PC-3 (cell line): Measurements from ENCODE around the gene DNAJA3. TPM values are rescaled to one million over a fixed set of nuclear protein-coding genes. Genes with fewer than 3 reads are reported as not detected.

Experiments used
- ATAC-seq: fragments of 200-7000 bp; cut with Tn5 transposase; 2 replicates; pipeline ENCODE4 v1.9.1; 2020; ENCODE audit warnings: mild to moderate bottlenecking, moderate library complexity
- BruUV-seq: library from RNA; stranded (reverse); fragments of 400-500 nt; replicated peaks from 2 replicates; lab custom pipeline; 2021; lab: Mats Ljungman, UMichigan
- CTCF ChIA-PET: fragments of 300-600 bp; sonication (Branson Sonifier 250); formaldehyde crosslinking; loops from one replicate; lab custom pipeline; 2022; ENCODE audit warnings: antibody characterized with exemption; lab: Charles Lee
- POLR2A ChIA-PET: fragments of 300-600 bp; sonication (Branson Sonifier 250); formaldehyde crosslinking; loops from one replicate; lab custom pipeline; 2022; ENCODE audit warnings: antibody characterized with exemption; ENCODE audit not compliant: unreplicated experiment; lab: Charles Lee
- DNase-seq: peaks from one replicate; pipeline ENCODE4 v3.0.0-alpha.2; 2015
- H2AFZ ChIP-seq: fragments of 300-600 bp; sonication (generic); 2 replicates; pipeline ENCODE4 v1.6.0; 2016; ENCODE audit warnings: antibody characterized with exemption, low read length
- H3F3A ChIP-seq: fragments of 300-600 bp; sonication (generic); one replicate; pipeline ENCODE4 v1.6.0; 2017; ENCODE audit warnings: antibody characterized with exemption, low read length, control low read depth, mild to moderate bottlenecking; ENCODE audit not compliant: unreplicated experiment
- H3K27ac ChIP-seq: fragments of 300-600 bp; sonication (generic); 2 replicates; pipeline ENCODE4 v1.5.1; 2016; ENCODE audit warnings: mild to moderate bottlenecking, low read length
- H3K27me3 ChIP-seq: fragments of 300-600 bp; sonication (generic); 2 replicates; pipeline ENCODE4 v1.6.1; 2016; ENCODE audit warnings: low read length, mixed read lengths
- H3K36me3 ChIP-seq: fragments of 300-600 bp; sonication (generic); 2 replicates; pipeline ENCODE4 v1.6.1; 2016; ENCODE audit warnings: low read depth, mixed run types, low read length, mixed read lengths
- H3K4me1 ChIP-seq: fragments of 300-600 bp; sonication (generic); 2 replicates; pipeline ENCODE4 v1.5.1; 2016; ENCODE audit warnings: low read length; ENCODE audit not compliant: insufficient read depth
- H3K4me2 ChIP-seq: fragments of 300-600 bp; sonication (generic); 2 replicates; pipeline ENCODE4 v1.6.0; 2016; ENCODE audit warnings: low read length
- H3K4me3 ChIP-seq: fragments of 300-600 bp; sonication (generic); 2 replicates; pipeline ENCODE4 v1.5.1; 2016; ENCODE audit warnings: mild to moderate bottlenecking, low read length, mixed read lengths
- H3K79me2 ChIP-seq: fragments of 300-600 bp; sonication (generic); 2 replicates; pipeline ENCODE4 v1.6.1; 2017; ENCODE audit warnings: low read length, mixed read lengths
- H3K9ac ChIP-seq: fragments of 300-600 bp; sonication (generic); 2 replicates; pipeline ENCODE4 v1.6.0; 2016; ENCODE audit warnings: mild to moderate bottlenecking, low read length
- H3K9me2 ChIP-seq: fragments of 300-600 bp; sonication (generic); replicated peaks from 2 replicates; pipeline ENCODE4 v1.6.1; 2016; ENCODE audit warnings: mixed run types, low read length, mixed read lengths
- H3K9me3 ChIP-seq: fragments of 300-600 bp; sonication (generic); 2 replicates; pipeline ENCODE4 v1.6.1; 2016; ENCODE audit warnings: low read length, mixed read lengths
- H4K20me1 ChIP-seq: fragments of 300-600 bp; sonication (generic); 2 replicates; pipeline ENCODE4 v1.6.1; 2016; ENCODE audit warnings: low read length, mixed read lengths
- CTCF ChIP-seq: fragments of 300-600 bp; sonication (generic); conservative IDR thresholded peaks from 2 replicates; pipeline ENCODE4 v1.5.1; 2017; ENCODE audit warnings: antibody characterized with exemption, low read depth, mild to moderate bottlenecking, low read length
- EZH2 ChIP-seq: fragments of 300-600 bp; sonication (generic); IDR thresholded peaks from one replicate; pipeline ENCODE4 v1.6.1; 2017; ENCODE audit warnings: antibody characterized with exemption, mild to moderate bottlenecking, low read length; ENCODE audit not compliant: unreplicated experiment
- EZH2phosphoT487 ChIP-seq: fragments of 300-600 bp; sonication (generic); IDR thresholded peaks from 2 replicates; pipeline ENCODE4 v1.6.1; 2018; ENCODE audit warnings: mild to moderate bottlenecking, antibody characterized with exemption, low read length, borderline replicate concordance
- intact Hi-C: fragments of 100-400 bp; cut with micrococcal nuclease; formaldehyde crosslinking; loops from 2 replicates; pipeline ENCODE4 v1.9.0; 2023
- total RNA-seq: library from RNA; depleted of rRNA; stranded (reverse); fragments of >200 nt; gene quantifications from 2 replicates; pipeline ENCODE4 v1.2.3, GENCODE V29; 2014

The DNAJA3 gene
- total RNA-seq, 1 experiment from 2014 or later, result 123 TPM

GRCh38 chr16:4378161-4378666 is 47.5 kb upstream of the DNAJA3 start:
- Histone ChIP-seq H3K27me3 (no peaks in the 10 kb centered on the region), H4K20me1 (peaks cover 4% of the 10 kb centered on the region; the same call in 1 of the 2 replicates), H3K4me2 (no peak overlapping the region), H3F3A (no peaks in the 10 kb centered on the region), H3K79me2 (peaks cover 10% of the 10 kb centered on the region), H3K27ac (no peak overlapping the region), H2AFZ (no peak overlapping the region), H3K4me3 (no peak overlapping the region), H3K9ac (no peak overlapping the region), H3K9me2 (no peaks in the 10 kb centered on the region), H3K9me3 (no peaks in the 10 kb centered on the region), H3K4me1 (peaks cover 36% of the 10 kb centered on the region), H3K36me3 (no peaks in the 10 kb centered on the region)
- ATAC-seq, result no peak
- ChIA-PET CTCF (interaction anchor here (1.0 kb wide), 1 partner anchor 24 kb away, joined by 3 read pairs; no protein-coding TSS in a partner anchor), POLR2A (interaction anchor here (0.6 kb wide), 1 partner anchor 9 kb away, joined by 4 read pairs; no protein-coding TSS in a partner anchor)
- DNase-seq, result no peak
- no TSS peak for BruUV-seq
- intact Hi-C loops, result no loop called here
- TF ChIP-seq CTCF, result no peak
- TF ChIP-seq EZH2phosphoT487, result no peak
- TF ChIP-seq EZH2, result no peak

- POLR2A ChIA-PET, result no interaction called here
Observed at GRCh38 chr16:4378999-4379690, 46.5 kb upstream of the DNAJA3 start.

More at GRCh38 chr16:4378999-4379690, 46.5 kb upstream of the DNAJA3 start:
- ATAC-seq (no peak), DNase-seq (no peak)
- intact Hi-C loops, result no loop called here
- no peak overlapping the region for H3K9ac ChIP-seq
- no peaks in the 10 kb centered on the region for H3K9me2 ChIP-seq
- peaks cover 4% of the 10 kb centered on the region; the same call in 1 of the 2 replicates for H4K20me1 ChIP-seq
- H3K79me2 ChIP-seq, result peaks cover 10% of the 10 kb centered on the region
- H3K9me3 ChIP-seq, result no peaks in the 10 kb centered on the region
- H3K4me3 ChIP-seq, result no peak overlapping the region
- no peak overlapping the region for H2AFZ ChIP-seq
- no peaks in the 10 kb centered on the region for H3K36me3 ChIP-seq
- BruUV-seq, result no TSS peak
- no peak overlapping the region for H3K27ac ChIP-seq
- TF ChIP-seq EZH2 (no peak), CTCF (no peak), EZH2phosphoT487 (no peak)
- no peaks in the 10 kb centered on the region for H3K27me3 ChIP-seq
- no peak overlapping the region for H3K4me2 ChIP-seq
- peaks cover 28% of the 10 kb centered on the region for H3K4me1 ChIP-seq
- H3F3A ChIP-seq, result no peaks in the 10 kb centered on the region
- CTCF ChIA-PET, result no interaction called here
